ENCODE measurements around the gene SLC26A4. TPM values are rescaled to one million over a fixed set of nuclear protein-coding genes. Genes with fewer than 3 reads are reported as not detected.

Gene SLC26A4
- total RNA-seq, 1 experiment from 2014 or later: not detected

GRCh38 chr7:107744345-107744750 is 83.7 kb downstream of the SLC26A4 start:
- Histone ChIP-seq H3K9me3 (no peaks in the 10 kb centered on the region), H3K27me3 (replicated peaks; ENCODE audit: control insufficient read depth, insufficient read depth, low read length) (no peaks in the 10 kb centered on the region), H3K4me1 (peaks cover 10% of the 10 kb centered on the region), H3K4me3 (ENCODE audit: low read depth, low read length) (peak overlapping the region; percentile 90), H3K36me3 (ENCODE audit: control insufficient read depth, insufficient read depth, low read length) (no peaks in the 10 kb centered on the region)
- Mint-ChIP-seq H3K27ac (ENCODE audit: unreplicated experiment) (peak overlapping the region; percentile 98), H3K36me3 (ENCODE audit: insufficient read depth, unreplicated experiment) (no peaks in the 10 kb centered on the region), H3K4me1 (ENCODE audit: low read depth, unreplicated experiment) (peaks cover 22% of the 10 kb centered on the region), H3K27me3 (ENCODE audit: insufficient read depth, unreplicated experiment) (peaks cover 5% of the 10 kb centered on the region), H3K4me3 (ENCODE audit: unreplicated experiment) (peak overlapping the region; percentile 99), H3K9me3 (ENCODE audit: unreplicated experiment) (no peaks in the 10 kb centered on the region)
- DNase-seq: no peak
- ChIA-PET POLR2A (interaction anchor here (0.6 to 2.1 kb wide), 3 partner anchors 130 to 352 kb away, joined by 3 to 15 read pairs (median 4); no protein-coding TSS in a partner anchor), CTCF (interaction anchor here (2.6 to 4.3 kb wide), 2 partner anchors 131 to 135 kb away, joined by 39 to 134 read pairs; no protein-coding TSS in a partner anchor)
- intact Hi-C loops (cut with micrococcal nuclease; ENCODE audit: unreplicated experiment): no loop called here
- TF ChIP-seq CTCF (IDR thresholded peaks at IDR 0.05; ENCODE audit: insufficient read depth in 1 of 2, low read depth in 1 of 2, low read length in 1 of 2, severe bottlenecking in 1 of 2, unreplicated experiment in 1 of 2): no peak
- BruUV-seq (replicated peaks): no TSS peak

GRCh38 chr7:107746006-107746405 is 85.4 kb downstream of the SLC26A4 start:
- intact Hi-C loops (cut with micrococcal nuclease; ENCODE audit: unreplicated experiment): no loop called here
- no TSS peak for BruUV-seq (replicated peaks)
- CTCF ChIA-PET: interaction anchor here (0.9 kb wide), 1 partner anchor 133 kb away, joined by 3 read pairs; no protein-coding TSS in a partner anchor

GRCh38 chr7:107751113-107751512 is 90.5 kb downstream of the SLC26A4 start:
- H3K27ac Mint-ChIP-seq (ENCODE audit: unreplicated experiment): no peak overlapping the region
- H3K4me3 ChIP-seq (ENCODE audit: low read depth, low read length): no peak overlapping the region
- H3K36me3 Mint-ChIP-seq (ENCODE audit: insufficient read depth, unreplicated experiment): peaks cover 53% of the 10 kb centered on the region
- ChIA-PET POLR2A (no interaction called here), CTCF (no interaction called here)
- H3K4me1 ChIP-seq: no peaks in the 10 kb centered on the region
- H3K27me3 Mint-ChIP-seq (ENCODE audit: insufficient read depth, unreplicated experiment): no peaks in the 10 kb centered on the region
- TF ChIP-seq CTCF (IDR thresholded peaks at IDR 0.05; ENCODE audit: insufficient read depth in 1 of 2, low read depth in 1 of 2, low read length in 1 of 2, severe bottlenecking in 1 of 2, unreplicated experiment in 1 of 2): no peak
- DNase-seq: no peak
- no peaks in the 10 kb centered on the region for H3K4me1 Mint-ChIP-seq (ENCODE audit: low read depth, unreplicated experiment)
- H3K9me3 Mint-ChIP-seq (ENCODE audit: unreplicated experiment): no peaks in the 10 kb centered on the region
- intact Hi-C loops (cut with micrococcal nuclease; ENCODE audit: unreplicated experiment): no loop called here
- no peak overlapping the region for H3K4me3 Mint-ChIP-seq (ENCODE audit: unreplicated experiment)
- BruUV-seq (replicated peaks): no TSS peak
- H3K36me3 ChIP-seq (ENCODE audit: control insufficient read depth, insufficient read depth, low read length): peaks cover 1% of the 10 kb centered on the region
- no peaks in the 10 kb centered on the region for H3K9me3 ChIP-seq
- H3K27me3 ChIP-seq (replicated peaks; ENCODE audit: control insufficient read depth, insufficient read depth, low read length): no peaks in the 10 kb centered on the region

More at GRCh38 chr7:107746006-107746405, 85.4 kb downstream of the SLC26A4 start:
- Mint-ChIP-seq H3K27ac (ENCODE audit: unreplicated experiment) (no peak overlapping the region), H3K36me3 (ENCODE audit: insufficient read depth, unreplicated experiment) (peaks cover 14% of the 10 kb centered on the region), H3K4me1 (ENCODE audit: low read depth, unreplicated experiment) (peaks cover 22% of the 10 kb centered on the region), H3K4me3 (ENCODE audit: unreplicated experiment) (no peak overlapping the region), H3K9me3 (ENCODE audit: unreplicated experiment) (no peaks in the 10 kb centered on the region), H3K27me3 (ENCODE audit: insufficient read depth, unreplicated experiment) (peaks cover 1% of the 10 kb centered on the region)
- POLR2A ChIA-PET: no interaction called here
- TF ChIP-seq CTCF (IDR thresholded peaks at IDR 0.05; ENCODE audit: insufficient read depth in 1 of 2, low read depth in 1 of 2, low read length in 1 of 2, severe bottlenecking in 1 of 2, unreplicated experiment in 1 of 2): no peak
- no peaks in the 10 kb centered on the region for H3K9me3 ChIP-seq
- H3K36me3 ChIP-seq (ENCODE audit: control insufficient read depth, insufficient read depth, low read length): no peaks in the 10 kb centered on the region
- H3K4me3 ChIP-seq (ENCODE audit: low read depth, low read length): no peak overlapping the region
- peaks cover 10% of the 10 kb centered on the region for H3K4me1 ChIP-seq
- DNase-seq: no peak
- no peaks in the 10 kb centered on the region for H3K27me3 ChIP-seq (replicated peaks; ENCODE audit: control insufficient read depth, insufficient read depth, low read length)

All from Caco-2 (cell line).